PC-3 (cell line): ENCODE measurements around the gene PCCA.

Source experiments
- CTCF ChIP-seq: fragments of 300-600 bp; sonication (generic); conservative IDR thresholded peaks from 2 replicates; pipeline ENCODE4 v1.5.1; 2017; ENCODE audit warnings: antibody characterized with exemption, low read depth, mild to moderate bottlenecking, low read length
- EZH2 ChIP-seq: fragments of 300-600 bp; sonication (generic); IDR thresholded peaks from one replicate; pipeline ENCODE4 v1.6.1; 2017; ENCODE audit warnings: antibody characterized with exemption, mild to moderate bottlenecking, low read length; ENCODE audit not compliant: unreplicated experiment
- EZH2phosphoT487 ChIP-seq: fragments of 300-600 bp; sonication (generic); IDR thresholded peaks from 2 replicates; pipeline ENCODE4 v1.6.1; 2018; ENCODE audit warnings: mild to moderate bottlenecking, antibody characterized with exemption, low read length, borderline replicate concordance

- no peak for TF ChIP-seq CTCF
- TF ChIP-seq EZH2 = no peak
- TF ChIP-seq EZH2phosphoT487 = no peak
These were observed 50.9 kb downstream of the PCCA start for GRCh38 chr13:100139817-100140216.
